NCI-H2227 treated with DMSO at 0.1 percent for 48 hours (cell line): ENCODE data around the gene NGF.
"Not testable (repeated sequence)": the region's sequence is repeated elsewhere in the genome, so short reads cannot be mapped to it uniquely, and the experiment has no call there.

Experiments used
- DNase-seq: peaks from one replicate; lab custom pipeline; 2025; lab: John Stamatoyannopoulos, UW

NGF gene

GRCh38 chr1:115309504-115309903 is 28.5 kb downstream of the NGF start:
- DNase-seq = not testable (repeated sequence)

- no peak for DNase-seq
These were observed 29.1 kb downstream of the NGF start for GRCh38 chr1:115308969-115309368.

- DNase-seq = no peak
These were observed 30.4 kb downstream of the NGF start for GRCh38 chr1:115307661-115308060.

GRCh38 chr1:115306146-115306545 is 31.9 kb downstream of the NGF start:
- DNase-seq = no peak

GRCh38 chr1:115303364-115303763 is 34.7 kb downstream of the NGF start:
- DNase-seq = no peak

- DNase-seq = no peak
These were observed 35.6 kb downstream of the NGF start for GRCh38 chr1:115302390-115302961.

GRCh38 chr1:115301438-115302020 is 36.5 kb downstream of the NGF start:
- no peak for DNase-seq

- DNase-seq = peak; percentile 27
These were observed 37.8 kb downstream of the NGF start for GRCh38 chr1:115300087-115300876.

GRCh38 chr1:115299266-115299665 is 38.8 kb downstream of the NGF start:
- no peak for DNase-seq

GRCh38 chr1:115296981-115297380 is 41.1 kb downstream of the NGF start:
- no peak for DNase-seq

GRCh38 chr1:115295904-115296696 is 41.9 kb downstream of the NGF start:
- DNase-seq = no peak

- DNase-seq = no peak
These were observed 44.1 kb downstream of the NGF start for GRCh38 chr1:115293899-115294298.

- no peak for DNase-seq
These were observed 45.0 kb downstream of the NGF start for GRCh38 chr1:115293006-115293405.

GRCh38 chr1:115291741-115292140 is 46.3 kb downstream of the NGF start:
- no peak for DNase-seq

GRCh38 chr1:115289940-115290339 is 48.1 kb downstream of the NGF start:
- DNase-seq = no peak

GRCh38 chr1:115288591-115289198 is 49.4 kb downstream of the NGF start:
- no peak for DNase-seq

- no peak for DNase-seq
These were observed 51.4 kb downstream of the NGF start for GRCh38 chr1:115286431-115287205.

GRCh38 chr1:115284209-115284608 is 53.8 kb downstream of the NGF start:
- DNase-seq = no peak

GRCh38 chr1:115283681-115284146 is 54.3 kb downstream of the NGF start:
- DNase-seq = no peak

- DNase-seq = no peak
These were observed 54.8 kb downstream of the NGF start for GRCh38 chr1:115283249-115283648.

- DNase-seq = no peak
These were observed 55.2 kb downstream of the NGF start for GRCh38 chr1:115282807-115283208.
